GM12878 (cell line): ENCODE data around the gene TP53RK. TPM values are rescaled to one million over a fixed set of nuclear protein-coding genes. Genes with fewer than 3 reads are reported as not detected.

Experiments used
- ATAC-seq: fragments of 200-7000 bp; cut with Tn5 transposase; 3 replicates; pipeline ENCODE4 v1.9.1; 2020; ENCODE audit warnings: mild to moderate bottlenecking, moderate library complexity
- BruUV-seq: library from RNA; stranded (reverse); fragments of 400-500 nt; replicated peaks from 2 replicates; lab custom pipeline; 2021; lab: Mats Ljungman, UMichigan
- CTCF ChIA-PET: fragments of 300-600 bp; sonication (Branson Sonifier 250); formaldehyde crosslinking; extraction: SDS; loops from one replicate; lab custom pipeline; 2021; ENCODE audit warnings: inconsistent platforms; lab: Yijun Ruan, JAX
- POLR2A ChIA-PET: fragments of 350-600 bp; formaldehyde crosslinking; extraction: SDS; loops from one replicate; lab custom pipeline; 2021; ENCODE audit warnings: inconsistent platforms; lab: Charles Lee
- RAD21 ChIA-PET: fragments of 300-600 bp; sonication (Branson Sonifier 250); formaldehyde crosslinking; loops from one replicate; lab custom pipeline; 2023; ENCODE audit warnings: antibody characterized with exemption; ENCODE audit not compliant: unreplicated experiment; lab: Charles Lee
- SMC1A ChIA-PET: fragments of 300-600 bp; sonication (Branson Sonifier 250); formaldehyde crosslinking; loops from one replicate; lab custom pipeline; 2023; ENCODE audit not compliant: unreplicated experiment, uncharacterized antibody; lab: Charles Lee
- DNase-seq: peaks from one replicate; pipeline ENCODE4 v3.0.0-alpha.2; 2011; ENCODE audit warnings: low read depth, low spot score
- FAIRE-seq: peaks from 3 replicates; lab custom pipeline; 2011; peaks lifted over from hg19 to GRCh38; lab: Jason Lieb, UNC
- H2AFZ ChIP-seq: 2 replicates; pipeline ENCODE4 v1.6.0; 2011; ENCODE audit warnings: low read depth, low read length, control low read depth; ENCODE audit not compliant: control insufficient read depth
- H3K27ac ChIP-seq: 2 replicates; pipeline ENCODE4 v1.5.1; 2011; ENCODE audit warnings: control low read depth; ENCODE audit not compliant: control insufficient read depth, insufficient read depth
- H3K27me3 ChIP-seq, 2 experiments: replicated peaks in 1 of 2; 2 replicates each; pipeline versions ENCODE4 v1.6.0 to v1.6.1; 2011; ENCODE audit warnings: low read length in 1 of 2; ENCODE audit not compliant: control insufficient read depth in 2 of 2, insufficient read depth in 2 of 2
- H3K36me3 ChIP-seq, 2 experiments: 2 replicates each; pipeline ENCODE4 v1.5.1; 2011; ENCODE audit warnings: low read length in 1 of 2; ENCODE audit not compliant: control insufficient read depth in 2 of 2, insufficient read depth in 2 of 2
- H3K4me1 ChIP-seq: 2 replicates; pipeline ENCODE4 v1.6.1; 2011; ENCODE audit warnings: mild to moderate bottlenecking, low read length, moderate library complexity, mixed read lengths; ENCODE audit not compliant: control insufficient read depth, insufficient read depth
- H3K4me2 ChIP-seq: 2 replicates; pipeline ENCODE4 v1.6.0; 2011; ENCODE audit warnings: control low read depth; ENCODE audit not compliant: control insufficient read depth, insufficient read depth
- H3K4me3 ChIP-seq: fragments of 200-600 bp; sonication (generic); 2 replicates; pipeline ENCODE4 v1.5.1; 2016
- H3K79me2 ChIP-seq: 2 replicates; pipeline ENCODE4 v1.6.0; 2011; ENCODE audit warnings: low read length; ENCODE audit not compliant: control insufficient read depth, insufficient read depth
- H3K9ac ChIP-seq: 2 replicates; pipeline ENCODE4 v1.8.0; 2011; ENCODE audit warnings: low read length, control low read depth, mixed read lengths; ENCODE audit not compliant: control insufficient read depth, insufficient read depth
- H3K9me3 ChIP-seq: replicated peaks from 3 replicates; pipeline ENCODE4 v1.5.1; 2011; ENCODE audit warnings: mild to moderate bottlenecking, low read length; ENCODE audit not compliant: control insufficient read depth, insufficient read depth
- H4K20me1 ChIP-seq: 2 replicates; pipeline ENCODE4 v1.6.0; 2011; ENCODE audit not compliant: control insufficient read depth, insufficient read depth
- KDM1A ChIP-seq: fragments of 200-600 bp; sonication (generic); IDR thresholded peaks from 2 replicates; pipeline ENCODE4 v1.6.1; 2016; ENCODE audit warnings: borderline replicate concordance
- MXI1 ChIP-seq: fragments of 150-350 bp; IDR thresholded peaks from 2 replicates; pipeline ENCODE4 v1.6.1; 2011; ENCODE audit warnings: low read depth, mild to moderate bottlenecking, inconsistent platforms, low read length, improper control_type of control experiment
- NFYB ChIP-seq: IDR thresholded peaks from 2 replicates; pipeline ENCODE4 v1.6.1; 2011; ENCODE audit warnings: low read depth, mild to moderate bottlenecking, low read length, improper control_type of control experiment, moderate library complexity; ENCODE audit not compliant: insufficient read depth
- RFX5 ChIP-seq: IDR thresholded peaks from 2 replicates; pipeline ENCODE4 v1.6.1; 2011; ENCODE audit warnings: low read depth, low read length, improper control_type of control experiment
- YY1 ChIP-seq: IDR thresholded peaks from 2 replicates; pipeline ENCODE4 v1.6.1; 2011; ENCODE audit warnings: low read depth, mild to moderate bottlenecking, low read length
- ZZZ3 ChIP-seq: IDR thresholded peaks from 2 replicates; pipeline ENCODE4 v1.6.1; 2011; ENCODE audit warnings: low read depth; ENCODE audit not compliant: control insufficient read depth, insufficient read length
- WGBS: methylation state at CpG from one replicate; pipeline ENCODE4 v1.1.6; 2016; ENCODE audit warnings: low lambda C conversion rate; ENCODE audit not compliant: insufficient replicate concordance, insufficient coverage; ENCODE audit errors: missing lambda C conversion rate; 5-methylcytosine and 5-hydroxymethylcytosine counted together
- in situ Hi-C: fragments of 300-500 bp; cut with MboI; formaldehyde crosslinking; loops from 9 replicates; pipeline ENCODE4 v1.14.3; 2018; ENCODE audit warnings: mixed read lengths
- intact Hi-C: fragments of 100-400 bp; cut with micrococcal nuclease; formaldehyde crosslinking; loops from one replicate; pipeline ENCODE4 v1.14.2; 2022; ENCODE audit not compliant: unreplicated experiment
- polyA plus RNA-seq, 11 experiments: library from polyadenylated mRNA; depleted of rRNA in 4 of 11; unstranded in 6 of 11; stranded (reverse) in 5 of 11; fragments of >200 nt; fragmentation: Nextera tagmentation in 4 of 11; fragmentation: Illumina TruSeq in 1 of 11; extraction: Ambion mirVana in 4 of 11; extraction: Trizol in 1 of 11; gene quantifications; 1 replicate in 1 of 11; 2 replicates in 10 of 11; pipeline versions ENCODE4 v1.2.1 to v1.2.3, GENCODE V29; 2011 to 2016; ENCODE audit warnings: inconsistent platforms in 2 of 11, missing spikeins in 2 of 11, low read depth in 1 of 11
- total RNA-seq, 4 experiments: library from RNA; depleted of rRNA in 3 of 4; stranded (reverse); fragments of >200 nt in 3 of 4; fragmentation: Illumina TruSeq in 1 of 4; extraction: Trizol in 1 of 4; gene quantifications; 2 replicates each; pipeline versions ENCODE4 v1.2.1 to v1.2.3, GENCODE V29; 2013 to 2021
- TF ChIP-seq, protein P1 (sequence below): IDR thresholded peaks from 2 replicates; pipeline ENCODE4 v1.6.1; 2011; ENCODE audit warnings: low read depth, mild to moderate bottlenecking, low read length, moderate library complexity, borderline replicate concordance; ENCODE audit errors: extremely low read depth
- TF ChIP-seq, protein P2 (sequence below): fragments of 450-650 bp; IDR thresholded peaks from 2 replicates; pipeline ENCODE4 v1.6.1; 2016; ENCODE audit warnings: mild to moderate bottlenecking
- TF ChIP-seq, protein P3 (sequence below): fragments of 450-650 bp; IDR thresholded peaks from 2 replicates; pipeline ENCODE4 v1.6.1; 2017; ENCODE audit warnings: mild to moderate bottlenecking, moderate library complexity
- TF ChIP-seq, protein P4 (sequence below): fragments of 450-650 bp; IDR thresholded peaks from 2 replicates; pipeline ENCODE4 v1.6.1; 2016; ENCODE audit warnings: mild to moderate bottlenecking

Gene TP53RK
- total and polyA plus RNA-seq, 10 of the 15 experiments (the other 5 are each of a cell fraction or from before 2014, with no cell fraction given) = 3.8 to 23.1 (median 16.1) TPM

DNA sequence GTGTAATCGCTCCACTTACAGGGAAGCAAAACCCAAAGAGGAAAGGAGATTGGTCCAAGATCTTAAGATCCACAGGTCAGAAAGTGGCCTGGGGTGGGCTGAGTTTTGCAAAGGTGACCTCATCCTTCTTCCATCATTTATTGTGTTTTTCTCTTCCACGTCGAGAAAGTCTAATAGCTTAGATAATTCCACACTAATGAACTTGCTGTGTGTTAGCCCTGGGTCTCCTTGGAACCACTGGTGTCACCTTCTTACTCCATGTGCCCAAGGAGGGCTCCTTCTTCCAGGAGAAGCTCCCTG lies 39.6 kb downstream of the TP53RK start:
- no peak overlapping the region for H3K9ac ChIP-seq
- 83% methylated on average over 3 of the region's 3 CpGs for WGBS
- no peak overlapping the region for H3K27ac ChIP-seq
- H3K4me1 ChIP-seq = no peaks in the 10 kb centered on the region
- H3K27me3 ChIP-seq = peaks cover 0 to 2% of the 10 kb centered on the region in 2 experiments; a peak in 2 of 4 replicates
- DNase-seq (no peak), ATAC-seq (no peak), FAIRE-seq (no peak)
- no peaks in the 10 kb centered on the region for H3K36me3 ChIP-seq
- BruUV-seq = no TSS peak
- ChIA-PET SMC1A (interaction anchor here (0.8 kb wide), 1 partner anchor 33 kb away, joined by 4 read pairs; no protein-coding TSS in a partner anchor), RAD21 (no interaction called here), CTCF (interaction anchor here (0.9 to 1.1 kb wide), 2 partner anchors 31 to 126 kb away, joined by 3 to 5 read pairs; no protein-coding TSS in a partner anchor), POLR2A (no interaction called here)
- no peak overlapping the region for H2AFZ ChIP-seq
- H3K9me3 ChIP-seq = no peaks in the 10 kb centered on the region
- no peak overlapping the region for H3K4me2 ChIP-seq
- H4K20me1 ChIP-seq = no peaks in the 10 kb centered on the region
- in situ Hi-C loops (no loop called here), intact Hi-C loops (no loop called here)
- TF ChIP-seq MXI1 (no peak), YY1 (no peak), ZZZ3 (no peak), NFYB (no peak), KDM1A (no peak), RFX5 (no peak)
- TF ChIP-seq, protein P1, sequence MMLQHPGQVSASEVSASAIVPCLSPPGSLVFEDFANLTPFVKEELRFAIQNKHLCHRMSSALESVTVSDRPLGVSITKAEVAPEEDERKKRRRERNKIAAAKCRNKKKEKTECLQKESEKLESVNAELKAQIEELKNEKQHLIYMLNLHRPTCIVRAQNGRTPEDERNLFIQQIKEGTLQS = no peak
- TF ChIP-seq, protein P2, sequence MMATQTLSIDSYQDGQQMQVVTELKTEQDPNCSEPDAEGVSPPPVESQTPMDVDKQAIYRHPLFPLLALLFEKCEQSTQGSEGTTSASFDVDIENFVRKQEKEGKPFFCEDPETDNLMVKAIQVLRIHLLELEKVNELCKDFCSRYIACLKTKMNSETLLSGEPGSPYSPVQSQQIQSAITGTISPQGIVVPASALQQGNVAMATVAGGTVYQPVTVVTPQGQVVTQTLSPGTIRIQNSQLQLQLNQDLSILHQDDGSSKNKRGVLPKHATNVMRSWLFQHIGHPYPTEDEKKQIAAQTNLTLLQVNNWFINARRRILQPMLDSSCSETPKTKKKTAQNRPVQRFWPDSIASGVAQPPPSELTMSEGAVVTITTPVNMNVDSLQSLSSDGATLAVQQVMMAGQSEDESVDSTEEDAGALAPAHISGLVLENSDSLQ = no peak
- TF ChIP-seq, protein P3, sequence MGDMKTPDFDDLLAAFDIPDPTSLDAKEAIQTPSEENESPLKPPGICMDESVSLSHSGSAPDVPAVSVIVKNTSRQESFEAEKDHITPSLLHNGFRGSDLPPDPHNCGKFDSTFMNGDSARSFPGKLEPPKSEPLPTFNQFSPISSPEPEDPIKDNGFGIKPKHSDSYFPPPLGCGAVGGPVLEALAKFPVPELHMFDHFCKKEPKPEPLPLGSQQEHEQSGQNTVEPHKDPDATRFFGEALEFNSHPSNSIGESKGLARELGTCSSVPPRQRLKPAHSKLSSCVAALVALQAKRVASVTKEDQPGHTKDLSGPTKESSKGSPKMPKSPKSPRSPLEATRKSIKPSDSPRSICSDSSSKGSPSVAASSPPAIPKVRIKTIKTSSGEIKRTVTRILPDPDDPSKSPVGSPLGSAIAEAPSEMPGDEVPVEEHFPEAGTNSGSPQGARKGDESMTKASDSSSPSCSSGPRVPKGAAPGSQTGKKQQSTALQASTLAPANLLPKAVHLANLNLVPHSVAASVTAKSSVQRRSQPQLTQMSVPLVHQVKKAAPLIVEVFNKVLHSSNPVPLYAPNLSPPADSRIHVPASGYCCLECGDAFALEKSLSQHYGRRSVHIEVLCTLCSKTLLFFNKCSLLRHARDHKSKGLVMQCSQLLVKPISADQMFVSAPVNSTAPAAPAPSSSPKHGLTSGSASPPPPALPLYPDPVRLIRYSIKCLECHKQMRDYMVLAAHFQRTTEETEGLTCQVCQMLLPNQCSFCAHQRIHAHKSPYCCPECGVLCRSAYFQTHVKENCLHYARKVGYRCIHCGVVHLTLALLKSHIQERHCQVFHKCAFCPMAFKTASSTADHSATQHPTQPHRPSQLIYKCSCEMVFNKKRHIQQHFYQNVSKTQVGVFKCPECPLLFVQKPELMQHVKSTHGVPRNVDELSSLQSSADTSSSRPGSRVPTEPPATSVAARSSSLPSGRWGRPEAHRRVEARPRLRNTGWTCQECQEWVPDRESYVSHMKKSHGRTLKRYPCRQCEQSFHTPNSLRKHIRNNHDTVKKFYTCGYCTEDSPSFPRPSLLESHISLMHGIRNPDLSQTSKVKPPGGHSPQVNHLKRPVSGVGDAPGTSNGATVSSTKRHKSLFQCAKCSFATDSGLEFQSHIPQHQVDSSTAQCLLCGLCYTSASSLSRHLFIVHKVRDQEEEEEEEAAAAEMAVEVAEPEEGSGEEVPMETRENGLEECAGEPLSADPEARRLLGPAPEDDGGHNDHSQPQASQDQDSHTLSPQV = no peak
- TF ChIP-seq, protein P4, sequence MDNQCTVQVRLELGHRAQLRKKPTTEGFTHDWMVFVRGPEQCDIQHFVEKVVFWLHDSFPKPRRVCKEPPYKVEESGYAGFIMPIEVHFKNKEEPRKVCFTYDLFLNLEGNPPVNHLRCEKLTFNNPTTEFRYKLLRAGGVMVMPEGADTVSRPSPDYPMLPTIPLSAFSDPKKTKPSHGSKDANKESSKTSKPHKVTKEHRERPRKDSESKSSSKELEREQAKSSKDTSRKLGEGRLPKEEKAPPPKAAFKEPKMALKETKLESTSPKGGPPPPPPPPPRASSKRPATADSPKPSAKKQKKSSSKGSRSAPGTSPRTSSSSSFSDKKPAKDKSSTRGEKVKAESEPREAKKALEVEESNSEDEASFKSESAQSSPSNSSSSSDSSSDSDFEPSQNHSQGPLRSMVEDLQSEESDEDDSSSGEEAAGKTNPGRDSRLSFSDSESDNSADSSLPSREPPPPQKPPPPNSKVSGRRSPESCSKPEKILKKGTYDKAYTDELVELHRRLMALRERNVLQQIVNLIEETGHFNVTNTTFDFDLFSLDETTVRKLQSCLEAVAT = no peak
- no peak overlapping the region for H3K4me3 ChIP-seq
- H3K79me2 ChIP-seq = no peaks in the 10 kb centered on the region
